Left ventricle myocardium inferior (tissue), 1 donor: Measurements from ENCODE around the gene RCVRN. TPM values are rescaled to one million over a fixed set of nuclear protein-coding genes. Genes with fewer than 3 reads are reported as not detected.

ENCODE experiments used
- DNase-seq: peaks from one replicate; pipeline ENCODE4 v3.0.0-alpha.2; 2020
- H3K27ac ChIP-seq: fragments of 200-600 bp; replicated peaks from 2 replicates; pipeline ENCODE4 v1.8.0; 2021
- H3K27me3 ChIP-seq: fragments of 200-600 bp; 2 replicates; pipeline ENCODE4 v1.8.0; 2021; ENCODE audit warnings: low read depth
- H3K36me3 ChIP-seq: fragments of 200-600 bp; 2 replicates; pipeline ENCODE4 v1.8.0; 2021
- H3K4me1 ChIP-seq: fragments of 200-600 bp; 2 replicates; pipeline ENCODE4 v1.8.0; 2021
- H3K4me3 ChIP-seq: fragments of 200-600 bp; 2 replicates; pipeline ENCODE4 v1.8.0; 2021; ENCODE audit warnings: mild to moderate bottlenecking, moderate library complexity
- H3K9me3 ChIP-seq: fragments of 200-600 bp; replicated peaks from 2 replicates; pipeline ENCODE4 v1.8.0; 2021
- intact Hi-C: fragments of 100-400 bp; cut with micrococcal nuclease; formaldehyde crosslinking; loops from one replicate; pipeline ENCODE4 v1.11.0; 2022
- total RNA-seq: library from RNA; stranded (reverse); fragmentation: NEBNext Ultra II Directional; extraction: Animal tissue kit (Norgen Biotek cat#: 25700); gene quantifications from one replicate; pipeline ENCODE4 v1.2.1, GENCODE V29; 2021
- TF ChIP-seq, protein P1 (sequence below): fragments of 200-600 bp; IDR thresholded peaks from 2 replicates; pipeline ENCODE4 v1.8.0; 2021; ENCODE audit warnings: antibody characterized with exemption, mild to moderate bottlenecking, borderline replicate concordance
- donor health status: DM: no; HTN: yes; CAD: no; lungs with severe emphysema.

RCVRN gene
- total RNA-seq, 1 donor from 2014 or later = 0.47 TPM

DNA sequence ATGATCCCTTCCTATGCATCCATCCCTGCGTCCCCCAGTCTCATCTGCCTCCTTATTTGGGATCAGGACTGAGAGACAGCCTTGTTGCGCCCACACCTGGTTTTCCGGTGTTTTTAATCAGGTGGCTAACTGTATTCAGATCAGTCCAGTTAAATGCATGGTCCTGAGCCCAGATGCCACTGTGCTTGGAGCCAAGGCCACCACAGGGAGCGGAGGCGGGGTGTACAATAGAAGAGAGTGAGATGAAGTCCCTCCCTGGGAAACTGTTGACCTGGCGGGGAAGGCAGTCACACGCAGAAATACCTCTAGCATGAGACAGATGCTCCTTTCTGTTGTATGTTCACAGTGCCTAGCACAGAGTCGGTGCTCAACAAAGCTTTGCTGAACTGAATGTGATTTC lies 6.3 kb downstream of the RCVRN start:
- intact Hi-C loops = no loop called here
- TF ChIP-seq, protein P1, sequence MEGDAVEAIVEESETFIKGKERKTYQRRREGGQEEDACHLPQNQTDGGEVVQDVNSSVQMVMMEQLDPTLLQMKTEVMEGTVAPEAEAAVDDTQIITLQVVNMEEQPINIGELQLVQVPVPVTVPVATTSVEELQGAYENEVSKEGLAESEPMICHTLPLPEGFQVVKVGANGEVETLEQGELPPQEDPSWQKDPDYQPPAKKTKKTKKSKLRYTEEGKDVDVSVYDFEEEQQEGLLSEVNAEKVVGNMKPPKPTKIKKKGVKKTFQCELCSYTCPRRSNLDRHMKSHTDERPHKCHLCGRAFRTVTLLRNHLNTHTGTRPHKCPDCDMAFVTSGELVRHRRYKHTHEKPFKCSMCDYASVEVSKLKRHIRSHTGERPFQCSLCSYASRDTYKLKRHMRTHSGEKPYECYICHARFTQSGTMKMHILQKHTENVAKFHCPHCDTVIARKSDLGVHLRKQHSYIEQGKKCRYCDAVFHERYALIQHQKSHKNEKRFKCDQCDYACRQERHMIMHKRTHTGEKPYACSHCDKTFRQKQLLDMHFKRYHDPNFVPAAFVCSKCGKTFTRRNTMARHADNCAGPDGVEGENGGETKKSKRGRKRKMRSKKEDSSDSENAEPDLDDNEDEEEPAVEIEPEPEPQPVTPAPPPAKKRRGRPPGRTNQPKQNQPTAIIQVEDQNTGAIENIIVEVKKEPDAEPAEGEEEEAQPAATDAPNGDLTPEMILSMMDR = no peak
- H3K4me1 ChIP-seq = peaks cover 6% of the 10 kb centered on the region
- H3K36me3 ChIP-seq = no peaks in the 10 kb centered on the region
- H3K27me3 ChIP-seq = peaks cover 42% of the 10 kb centered on the region
- no peak overlapping the region for H3K4me3 ChIP-seq
- no peak for DNase-seq
- peaks cover 10% of the 10 kb centered on the region for H3K9me3 ChIP-seq
- H3K27ac ChIP-seq = no peak overlapping the region

DNA sequence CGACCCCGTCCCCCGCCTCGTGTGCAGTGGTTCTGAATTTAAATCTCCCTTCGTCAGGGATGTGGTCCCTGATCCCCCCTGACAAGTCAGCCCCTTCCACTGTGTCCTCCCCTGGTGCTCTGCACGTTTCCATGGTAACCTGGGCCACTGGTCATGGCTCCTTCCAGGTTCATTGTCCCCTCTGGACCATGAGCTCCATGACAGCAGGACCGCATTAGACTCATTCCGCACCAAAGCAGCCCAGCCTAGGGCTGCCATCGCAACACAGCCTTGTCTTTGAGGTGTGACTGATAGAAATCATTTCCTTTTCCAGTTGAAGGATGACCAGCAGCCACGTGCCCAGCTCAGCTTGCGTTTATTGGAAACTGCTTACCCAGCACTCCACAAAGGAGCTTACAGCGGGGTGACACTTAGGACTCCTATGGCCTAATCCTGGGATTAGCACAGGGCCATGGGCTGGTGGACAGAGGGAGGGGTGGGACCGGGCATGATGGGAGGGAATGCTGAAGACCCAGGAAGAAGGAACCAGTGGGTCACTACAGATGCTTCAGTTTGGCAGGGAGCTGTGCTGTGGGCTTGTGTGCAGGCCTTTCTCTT lies 7.6 kb downstream of the RCVRN start:
- H3K4me1 ChIP-seq = peaks cover 6% of the 10 kb centered on the region
- DNase-seq = no peak
- H3K27ac ChIP-seq = no peak overlapping the region
- H3K36me3 ChIP-seq = no peaks in the 10 kb centered on the region
- peaks cover 10% of the 10 kb centered on the region for H3K9me3 ChIP-seq
- TF ChIP-seq, protein P1 = no peak
- peaks cover 33% of the 10 kb centered on the region for H3K27me3 ChIP-seq
- intact Hi-C loops = no loop called here
- H3K4me3 ChIP-seq = no peak overlapping the region

DNA sequence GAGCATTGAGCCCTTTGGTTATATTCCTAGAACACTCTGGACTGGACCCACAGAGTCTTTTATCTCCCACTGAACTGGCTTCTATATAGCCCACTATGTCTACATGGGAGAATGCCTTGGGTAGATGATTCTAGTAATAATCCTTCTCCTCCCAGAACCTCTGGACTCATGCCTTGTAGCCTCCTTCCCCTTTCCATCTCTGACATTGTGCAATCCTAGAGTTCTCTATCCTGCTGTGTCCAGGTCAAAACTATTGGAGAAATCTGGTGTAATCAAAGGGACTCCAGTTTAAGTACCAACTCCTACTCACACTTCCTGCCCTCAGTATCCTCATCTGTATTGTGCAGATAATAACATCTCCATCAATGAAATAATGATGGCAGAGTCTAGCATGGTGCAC lies 9.1 kb downstream of the RCVRN start:
- TF ChIP-seq, protein P1 = no peak
- Histone ChIP-seq H3K4me3 (no peak overlapping the region), H3K27me3 (peaks cover 33% of the 10 kb centered on the region), H3K36me3 (no peaks in the 10 kb centered on the region), H3K27ac (no peak overlapping the region), H3K9me3 (peaks cover 10% of the 10 kb centered on the region), H3K4me1 (peaks cover 6% of the 10 kb centered on the region)
- DNase-seq = no peak
- intact Hi-C loops = no loop called here

DNA sequence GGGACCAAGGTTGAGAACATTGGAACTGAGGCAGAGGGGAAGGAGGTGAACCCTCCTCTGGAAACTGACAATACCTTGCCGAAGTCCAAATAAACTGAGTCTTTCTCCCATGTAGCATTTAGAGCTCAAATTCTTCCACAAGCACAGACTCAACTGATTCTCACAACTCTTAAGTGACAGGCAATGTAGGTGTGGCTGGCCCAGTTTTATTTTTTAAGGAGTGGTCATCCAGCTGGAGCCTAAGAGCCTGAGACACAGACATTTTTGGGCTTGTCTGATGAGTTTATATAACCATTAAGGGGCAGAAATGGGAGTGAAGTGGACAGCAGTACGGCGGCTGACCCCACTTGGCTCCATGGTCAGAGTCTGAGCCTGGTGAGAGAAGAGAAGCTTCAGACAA lies 10.8 kb downstream of the RCVRN start:
- Histone ChIP-seq H3K9me3 (peaks cover 10% of the 10 kb centered on the region), H3K4me1 (peaks cover 7% of the 10 kb centered on the region), H3K36me3 (no peaks in the 10 kb centered on the region), H3K27ac (no peak overlapping the region), H3K4me3 (no peak overlapping the region), H3K27me3 (peaks cover 31% of the 10 kb centered on the region)
- no peak for DNase-seq
- intact Hi-C loops = no loop called here
- TF ChIP-seq, protein P1 = no peak

DNA sequence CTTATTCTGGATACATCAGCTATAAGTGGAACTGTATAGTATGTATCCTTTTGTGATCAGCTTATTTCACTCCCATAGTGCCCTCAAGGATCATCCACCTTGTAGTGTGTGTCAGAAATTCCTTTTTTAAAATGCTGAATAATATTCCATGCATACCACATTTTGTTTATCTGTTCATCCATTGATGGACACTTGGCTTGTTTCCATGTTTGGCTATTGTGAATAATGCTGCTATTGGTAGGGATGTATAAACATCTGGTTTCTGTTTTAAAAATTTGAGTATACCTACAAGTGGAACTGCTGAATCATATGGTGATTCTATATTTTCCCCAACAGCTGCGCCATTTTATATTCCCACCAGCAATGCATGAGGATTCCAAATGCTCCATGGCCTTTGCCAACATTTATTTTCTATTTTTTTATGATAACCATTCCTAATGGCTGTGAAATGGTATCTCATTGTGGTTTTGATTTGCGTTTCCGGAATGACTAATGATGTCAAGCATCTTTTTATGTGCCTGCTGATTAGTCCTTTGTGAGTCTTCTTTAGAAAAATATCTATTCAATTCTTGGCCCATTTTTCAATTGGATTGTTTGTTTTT lies 11.6 kb downstream of the RCVRN start:
- Histone ChIP-seq H3K27me3 (peaks cover 24% of the 10 kb centered on the region), H3K36me3 (no peaks in the 10 kb centered on the region), H3K27ac (no peak overlapping the region), H3K9me3 (peaks cover 10% of the 10 kb centered on the region), H3K4me3 (no peak overlapping the region), H3K4me1 (peaks cover 5% of the 10 kb centered on the region)
- intact Hi-C loops = no loop called here
- TF ChIP-seq, protein P1 = no peak
- DNase-seq = no peak
